Fibroblast of skin of back (primary cell): ENCODE measurements around the gene ZNF407.

Source experiments
- DNase-seq: peaks from one replicate; pipeline ENCODE4 v3.0.0-alpha.2; 2013

The ZNF407 gene

GRCh38 chr18:75107931-75108276 lies 510.2 kb downstream of the ZNF407 start:
- DNase-seq = no peak

DNA sequence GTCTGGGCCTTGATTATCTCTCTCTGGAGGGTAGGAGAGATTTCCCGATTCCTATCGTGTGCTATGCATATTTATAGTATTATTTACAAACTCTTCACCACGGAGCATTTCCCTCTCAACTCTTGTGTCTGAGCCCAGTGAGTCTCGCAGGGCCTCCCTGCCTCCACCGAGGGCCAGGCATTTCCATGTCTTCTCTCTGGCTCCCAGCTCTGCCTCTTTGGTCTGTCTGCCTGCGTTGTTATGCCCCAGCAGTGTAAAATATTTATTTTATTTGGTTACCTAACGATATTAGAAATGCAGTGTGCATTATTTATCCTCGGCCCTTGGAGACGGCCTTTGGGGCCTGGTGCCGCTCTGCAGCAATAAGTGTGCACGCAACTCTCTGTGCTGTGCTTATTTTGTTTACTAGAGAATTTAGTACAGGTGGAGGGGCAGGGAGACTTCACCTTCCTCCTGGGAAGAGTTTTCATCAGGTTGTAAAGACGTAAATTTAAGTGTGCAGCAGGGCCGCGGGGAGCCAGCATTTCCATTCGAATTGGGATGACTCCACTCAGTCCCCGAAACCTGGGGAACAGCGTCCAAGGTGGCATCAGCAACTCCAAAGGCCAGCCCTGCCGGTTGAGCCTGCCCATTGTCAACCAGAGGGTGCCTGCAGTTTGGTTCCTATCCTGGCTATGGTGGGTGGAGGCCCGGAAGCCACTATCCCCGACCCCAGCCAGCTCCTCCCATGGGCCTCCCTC lies 511.1 kb downstream of the ZNF407 start:
- DNase-seq = no peak

GRCh38 chr18:75109319-75109691 lies 511.6 kb downstream of the ZNF407 start:
- DNase-seq = no peak

DNA sequence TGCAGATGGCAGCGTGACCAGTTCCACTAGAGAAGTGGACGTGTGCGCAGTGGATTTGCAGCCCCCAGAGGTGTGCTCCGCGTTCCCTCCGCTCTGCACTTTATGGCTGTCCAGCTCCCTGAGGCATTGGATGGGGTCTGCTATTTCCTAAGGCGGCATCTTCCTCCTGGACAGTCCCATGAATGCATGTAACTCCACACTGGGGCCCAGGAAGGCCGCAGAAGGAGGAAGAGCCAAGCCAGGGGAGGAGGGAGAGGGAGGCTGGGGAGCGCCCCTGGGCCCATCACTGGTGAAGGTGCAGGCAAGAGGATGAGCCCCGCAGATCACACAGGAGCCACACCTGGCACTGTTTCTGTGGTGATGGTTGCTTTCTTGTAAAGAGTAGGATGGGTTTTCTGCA lies 512.1 kb downstream of the ZNF407 start:
- no peak for DNase-seq

- no peak for DNase-seq
Measured at GRCh38 chr18:75110311-75110710, 512.6 kb downstream of the ZNF407 start.

GRCh38 chr18:75110846-75111415 lies 513.3 kb downstream of the ZNF407 start:
- no peak for DNase-seq

DNA sequence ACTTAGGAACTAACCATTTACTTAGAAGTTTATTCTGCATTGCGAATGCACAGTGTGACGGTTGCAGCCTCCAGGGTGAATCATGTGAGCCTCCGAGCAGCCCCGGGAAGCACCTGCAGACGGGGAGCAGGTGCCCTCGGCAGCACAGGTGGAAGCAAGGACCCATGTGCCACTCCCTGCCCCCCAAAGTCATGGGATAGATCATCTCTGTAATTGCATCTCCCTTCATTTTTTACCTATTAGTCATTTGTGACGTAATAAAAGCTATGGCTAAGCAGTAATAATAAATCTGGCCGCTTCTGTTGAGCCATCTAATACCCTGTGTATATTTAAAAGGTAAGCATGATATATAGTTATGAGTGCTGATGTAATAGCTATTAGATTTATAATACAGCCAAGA lies 514.1 kb downstream of the ZNF407 start:
- DNase-seq = peak; percentile 9

GRCh38 chr18:75112186-75113096 lies 514.8 kb downstream of the ZNF407 start:
- no peak for DNase-seq

DNA sequence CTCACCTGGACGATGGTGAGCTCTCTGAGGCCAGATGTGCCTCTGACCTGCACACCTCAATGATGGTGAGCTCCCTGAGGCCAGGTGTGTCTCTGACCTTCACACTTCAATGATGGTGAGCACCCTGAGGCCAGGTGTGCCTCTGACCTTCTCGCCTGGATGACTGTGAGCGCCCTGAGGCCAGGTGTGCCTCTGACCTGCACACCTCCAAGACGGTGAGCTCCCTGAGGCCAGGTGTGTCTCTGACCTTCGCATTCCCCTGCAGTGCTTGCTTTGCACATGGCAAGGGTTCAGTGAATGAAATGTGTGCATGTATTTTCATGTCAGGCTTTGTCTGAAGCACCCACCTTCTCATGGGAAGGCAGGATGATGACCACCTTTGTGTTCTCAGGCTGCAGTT lies 515.8 kb downstream of the ZNF407 start:
- no peak for DNase-seq

DNA sequence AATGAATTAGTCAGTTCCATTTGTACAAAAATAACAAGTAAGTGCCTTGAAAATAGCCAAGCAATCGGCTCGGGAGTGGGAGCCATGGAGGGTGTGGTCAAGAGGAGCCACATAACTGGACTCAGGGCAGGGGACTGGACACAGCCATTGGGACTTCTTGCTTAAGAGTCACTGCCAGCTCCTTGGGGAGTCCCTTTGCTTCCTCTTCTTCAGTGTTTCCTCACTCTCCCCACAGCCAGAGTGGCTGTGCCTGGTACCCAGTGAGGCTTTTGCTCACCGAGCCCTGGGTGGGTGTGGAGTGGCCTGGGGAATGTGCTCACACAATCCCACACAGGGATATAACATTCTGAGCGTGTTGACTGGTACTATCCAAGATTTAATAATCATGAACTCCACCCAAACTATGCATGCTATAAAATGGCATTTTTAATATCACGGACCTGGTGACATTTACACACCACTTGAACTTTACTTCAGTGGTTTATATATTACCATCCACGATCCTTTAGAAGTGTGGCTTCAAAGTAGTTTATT lies 516.6 kb downstream of the ZNF407 start:
- no peak for DNase-seq
